GM12873 (cell line): ENCODE results near the gene PLOD1.

Experiments used
- TF ChIP-seq, protein P1 (sequence below): IDR thresholded peaks from 2 replicates; pipeline ENCODE4 v1.5.1; 2012; ENCODE audit warnings: low read depth, mild to moderate bottlenecking, moderate library complexity, low read length, control low read depth; ENCODE audit not compliant: insufficient read depth; ENCODE audit errors: missing control alignments

The PLOD1 gene

GRCh38 chr1:12009318-12009947, 74.9 kb downstream of the PLOD1 start:
- TF ChIP-seq, protein P1, sequence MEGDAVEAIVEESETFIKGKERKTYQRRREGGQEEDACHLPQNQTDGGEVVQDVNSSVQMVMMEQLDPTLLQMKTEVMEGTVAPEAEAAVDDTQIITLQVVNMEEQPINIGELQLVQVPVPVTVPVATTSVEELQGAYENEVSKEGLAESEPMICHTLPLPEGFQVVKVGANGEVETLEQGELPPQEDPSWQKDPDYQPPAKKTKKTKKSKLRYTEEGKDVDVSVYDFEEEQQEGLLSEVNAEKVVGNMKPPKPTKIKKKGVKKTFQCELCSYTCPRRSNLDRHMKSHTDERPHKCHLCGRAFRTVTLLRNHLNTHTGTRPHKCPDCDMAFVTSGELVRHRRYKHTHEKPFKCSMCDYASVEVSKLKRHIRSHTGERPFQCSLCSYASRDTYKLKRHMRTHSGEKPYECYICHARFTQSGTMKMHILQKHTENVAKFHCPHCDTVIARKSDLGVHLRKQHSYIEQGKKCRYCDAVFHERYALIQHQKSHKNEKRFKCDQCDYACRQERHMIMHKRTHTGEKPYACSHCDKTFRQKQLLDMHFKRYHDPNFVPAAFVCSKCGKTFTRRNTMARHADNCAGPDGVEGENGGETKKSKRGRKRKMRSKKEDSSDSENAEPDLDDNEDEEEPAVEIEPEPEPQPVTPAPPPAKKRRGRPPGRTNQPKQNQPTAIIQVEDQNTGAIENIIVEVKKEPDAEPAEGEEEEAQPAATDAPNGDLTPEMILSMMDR = no peak

DNA sequence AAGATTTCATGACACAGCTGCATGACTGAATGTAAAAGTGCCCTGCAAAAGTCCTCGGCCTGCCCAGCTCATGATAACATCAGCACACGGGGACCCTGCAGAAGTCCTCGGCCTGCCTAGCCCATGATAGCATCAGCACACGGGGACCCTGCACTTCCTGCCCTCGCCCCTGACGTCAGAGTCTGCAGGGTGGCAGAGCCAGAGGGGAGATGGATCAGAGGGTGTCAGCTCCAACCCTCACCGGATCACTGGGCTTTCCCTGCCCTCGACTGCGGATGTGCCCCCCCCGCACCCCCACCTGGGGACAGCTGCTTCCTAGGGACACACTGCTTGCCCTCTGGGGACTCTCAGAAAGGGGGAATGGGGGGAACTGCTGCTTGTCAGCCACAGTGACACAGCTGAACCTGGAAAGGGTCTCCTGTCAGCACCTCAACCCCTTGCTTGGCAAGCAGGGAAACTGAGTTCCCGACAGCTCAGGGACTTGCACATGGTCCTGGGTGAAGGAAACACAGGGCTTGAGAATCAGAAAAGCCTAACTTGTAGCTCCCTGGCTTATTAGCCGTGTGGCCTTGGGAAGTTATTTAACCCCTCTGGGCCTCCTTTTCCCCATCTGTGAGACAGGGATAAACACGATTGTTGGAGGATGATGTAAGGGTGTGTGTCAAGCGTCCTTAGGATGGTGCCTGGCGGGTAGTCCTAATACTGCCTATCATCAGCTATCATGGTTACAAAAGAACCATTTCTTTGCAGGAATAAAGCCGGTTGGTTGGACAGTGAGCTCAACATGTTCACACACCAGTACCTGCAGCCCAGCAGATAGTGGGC, 76.4 kb downstream of the PLOD1 start:
- TF ChIP-seq, protein P1 = no peak

DNA sequence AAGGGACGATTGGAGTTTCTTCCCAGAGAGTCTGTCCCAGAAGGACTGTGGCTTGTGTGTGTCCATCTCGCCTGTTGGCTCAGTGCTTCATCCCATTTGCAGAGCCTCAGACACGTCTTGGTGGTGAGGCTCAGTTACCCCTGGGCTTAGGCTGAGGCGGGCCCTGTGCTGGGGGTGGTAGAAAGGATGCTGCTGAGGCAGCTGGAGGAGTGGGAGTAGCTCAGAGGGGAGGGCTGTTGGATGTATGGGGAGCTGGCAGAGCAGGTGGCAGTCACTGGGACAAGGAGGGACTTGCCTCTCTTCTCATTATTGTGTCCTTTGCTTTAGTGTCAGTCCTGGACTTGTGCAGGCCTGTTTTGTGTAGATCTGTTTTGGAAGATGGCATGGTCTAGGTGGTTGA, 77.5 kb downstream of the PLOD1 start:
- TF ChIP-seq, protein P1 = no peak

GRCh38 chr1:12012560-12013316, 78.2 kb downstream of the PLOD1 start:
- TF ChIP-seq, protein P1 = no peak

GRCh38 chr1:12014141-12014991, 79.8 kb downstream of the PLOD1 start:
- TF ChIP-seq, protein P1 = no peak

GRCh38 chr1:12015001-12015491, 80.5 kb downstream of the PLOD1 start:
- TF ChIP-seq, protein P1 = no peak

DNA sequence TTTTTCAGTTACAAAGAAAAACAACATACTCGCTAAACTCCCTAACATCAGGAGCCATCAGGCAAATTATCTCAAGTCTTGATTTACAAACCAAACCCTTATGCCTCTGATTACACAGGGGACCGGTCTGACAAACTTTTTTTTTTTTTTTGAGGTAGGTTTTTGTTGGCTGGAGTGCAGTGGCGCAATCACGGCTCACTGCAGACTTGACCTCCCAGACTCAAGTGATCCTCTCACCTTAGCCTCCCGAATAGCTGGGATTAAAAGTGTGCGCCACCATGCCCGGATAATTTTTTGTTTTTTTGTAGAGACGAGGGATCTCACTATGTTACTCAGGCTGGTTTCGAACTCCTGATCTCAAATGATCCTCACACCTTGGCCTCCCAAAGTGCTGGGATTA, 81.0 kb downstream of the PLOD1 start:
- TF ChIP-seq, protein P1 = no peak
